ENCODE results near the gene DNM3.

DNA sequence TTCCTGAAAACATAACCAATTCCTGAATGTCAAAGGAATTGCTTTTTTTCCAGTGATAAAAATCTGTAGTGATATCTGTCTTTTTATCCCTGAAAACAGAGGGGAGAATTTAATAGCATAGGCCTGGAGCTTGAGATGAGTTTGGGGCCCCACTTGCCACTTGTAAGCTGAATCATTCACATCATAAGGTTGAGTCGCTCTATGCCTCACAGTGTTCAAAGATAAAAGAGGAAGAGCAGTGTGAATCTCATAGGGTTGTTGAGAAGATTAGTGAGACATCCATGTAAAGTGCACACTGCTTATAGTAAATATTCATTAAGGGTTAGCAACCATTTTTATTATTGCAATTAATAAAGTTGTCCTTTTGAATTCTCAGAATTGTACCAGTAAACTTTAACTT is 271.3 kb downstream of the DNM3 start:
- no peak for TF ChIP-seq EZH2 (IDR thresholded peaks at IDR 0.05; ENCODE audit: low read length)
- TF ChIP-seq, protein P1, sequence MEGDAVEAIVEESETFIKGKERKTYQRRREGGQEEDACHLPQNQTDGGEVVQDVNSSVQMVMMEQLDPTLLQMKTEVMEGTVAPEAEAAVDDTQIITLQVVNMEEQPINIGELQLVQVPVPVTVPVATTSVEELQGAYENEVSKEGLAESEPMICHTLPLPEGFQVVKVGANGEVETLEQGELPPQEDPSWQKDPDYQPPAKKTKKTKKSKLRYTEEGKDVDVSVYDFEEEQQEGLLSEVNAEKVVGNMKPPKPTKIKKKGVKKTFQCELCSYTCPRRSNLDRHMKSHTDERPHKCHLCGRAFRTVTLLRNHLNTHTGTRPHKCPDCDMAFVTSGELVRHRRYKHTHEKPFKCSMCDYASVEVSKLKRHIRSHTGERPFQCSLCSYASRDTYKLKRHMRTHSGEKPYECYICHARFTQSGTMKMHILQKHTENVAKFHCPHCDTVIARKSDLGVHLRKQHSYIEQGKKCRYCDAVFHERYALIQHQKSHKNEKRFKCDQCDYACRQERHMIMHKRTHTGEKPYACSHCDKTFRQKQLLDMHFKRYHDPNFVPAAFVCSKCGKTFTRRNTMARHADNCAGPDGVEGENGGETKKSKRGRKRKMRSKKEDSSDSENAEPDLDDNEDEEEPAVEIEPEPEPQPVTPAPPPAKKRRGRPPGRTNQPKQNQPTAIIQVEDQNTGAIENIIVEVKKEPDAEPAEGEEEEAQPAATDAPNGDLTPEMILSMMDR (optimal IDR thresholded peaks at IDR 0.05 in 1 of 3, IDR thresholded peaks at IDR 0.05 in 1 of 3, conservative IDR thresholded peaks at IDR 0.05 in 1 of 3; ENCODE audit: extremely low read depth in 1 of 3, insufficient read depth in 2 of 3, low read length in 3 of 3) = no peak
